Activated T-helper 2 cell treated with anti-CD3 and anti-CD28 coated beads, Interferon-gamma antibody, Interleukin-2, Interleukin-4, amounts not matched to agents 10 μg/mL and 5 μg/mL and 100 μg/mL, durations not matched to agents 14 hours and 24 hours and 36 hours (primary cell): ENCODE results near the gene SMS. TPM values are rescaled to one million over a fixed set of nuclear protein-coding genes. Genes with fewer than 3 reads are reported as not detected.

Experiments used
- DNase-seq: peaks from one replicate; pipeline ENCODE4 v3.0.0; 2021; ENCODE audit warnings: low spot score
- H3K27ac Mint-ChIP-seq: one replicate; pipeline ENCODE4 v1.8.0; 2021; ENCODE audit warnings: mixed read lengths
- H3K27me3 Mint-ChIP-seq: one replicate; pipeline ENCODE4 v1.8.0; 2021; ENCODE audit warnings: low read depth, mixed read lengths
- H3K36me3 Mint-ChIP-seq: one replicate; pipeline ENCODE4 v1.8.0; 2021; ENCODE audit warnings: low read depth, mixed read lengths
- H3K4me1 Mint-ChIP-seq: one replicate; pipeline ENCODE4 v1.8.0; 2021; ENCODE audit warnings: low read depth, mixed read lengths
- H3K4me3 Mint-ChIP-seq: one replicate; pipeline ENCODE4 v1.8.0; 2021; ENCODE audit warnings: low read depth, mild to moderate bottlenecking, moderate library complexity, mixed read lengths
- H3K9me3 Mint-ChIP-seq: one replicate; pipeline ENCODE4 v1.8.0; 2021; ENCODE audit warnings: mixed read lengths
- intact Hi-C: fragments of 100-400 bp; cut with micrococcal nuclease; formaldehyde crosslinking; loops from one replicate; pipeline ENCODE4 v1.15.1; 2023
- total RNA-seq: library from RNA; stranded (reverse); gene quantifications from 2 replicates; pipeline ENCODE4 v1.2.3, GENCODE V29; 2022

Gene SMS
- total RNA-seq, 1 donor from 2014 or later, result 143 TPM

DNA sequence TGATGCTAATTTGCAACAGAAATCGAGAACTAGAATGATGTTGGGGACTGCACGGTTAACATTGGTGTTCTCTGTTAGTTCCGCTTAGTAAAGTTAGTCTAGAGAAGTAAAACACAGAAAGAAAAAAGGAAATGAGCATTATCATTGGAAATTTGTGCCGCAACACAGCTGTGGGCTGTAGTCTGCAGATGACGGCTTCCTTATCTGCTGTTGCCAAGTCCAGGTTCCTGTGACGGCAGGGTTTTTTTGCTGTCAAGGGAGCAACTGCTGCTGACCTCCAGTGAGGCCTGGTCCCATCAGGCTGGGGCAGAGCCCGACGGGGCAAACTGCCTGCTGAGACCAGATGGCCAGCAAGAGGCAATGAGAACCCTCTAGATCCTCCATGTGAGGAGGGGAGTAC is 52.8 kb downstream of the SMS start:
- no peak for DNase-seq
- no peaks in the 10 kb centered on the region for H3K27me3 Mint-ChIP-seq
- peaks cover 78% of the 10 kb centered on the region for H3K36me3 Mint-ChIP-seq
- H3K9me3 Mint-ChIP-seq, result no peaks in the 10 kb centered on the region
- no peak overlapping the region for H3K27ac Mint-ChIP-seq
- H3K4me3 Mint-ChIP-seq, result no peak overlapping the region
- H3K4me1 Mint-ChIP-seq, result peaks cover 30% of the 10 kb centered on the region
- intact Hi-C loops, result no loop called here

DNA sequence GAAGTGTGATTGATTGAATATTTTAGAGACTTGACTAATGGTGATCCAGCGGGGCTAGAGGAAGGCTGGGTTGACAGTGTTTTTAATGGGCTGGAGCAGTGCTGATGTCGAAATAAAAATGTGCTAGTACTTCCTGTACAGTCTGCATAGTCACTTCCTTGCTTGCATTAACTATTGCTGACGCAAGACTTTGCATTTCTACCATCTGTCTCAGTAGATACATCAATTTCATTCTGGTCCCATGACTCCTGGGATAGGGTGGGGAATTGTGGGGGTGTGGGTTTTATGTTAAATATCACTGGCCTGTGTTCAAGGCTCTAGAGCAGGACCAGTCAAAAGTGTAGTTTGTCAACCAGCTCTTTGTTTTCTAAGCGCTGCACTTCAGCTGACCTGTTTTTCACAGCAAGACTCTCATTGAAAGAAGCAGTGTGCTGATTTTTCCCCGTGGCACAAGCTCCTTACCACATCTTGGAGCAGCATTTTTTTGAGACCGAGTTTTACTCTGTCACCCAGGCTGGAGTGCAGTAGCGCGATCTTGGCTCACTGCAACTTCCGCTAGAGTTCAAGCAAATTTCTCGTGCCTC is 56.5 kb downstream of the SMS start:
- no peak overlapping the region for H3K4me3 Mint-ChIP-seq
- DNase-seq, result no peak
- intact Hi-C loops, result no loop called here
- H3K27ac Mint-ChIP-seq, result peak overlapping the region; percentile 61
- peaks cover 10% of the 10 kb centered on the region for H3K4me1 Mint-ChIP-seq
- no peaks in the 10 kb centered on the region for H3K9me3 Mint-ChIP-seq
- no peaks in the 10 kb centered on the region for H3K27me3 Mint-ChIP-seq
- H3K36me3 Mint-ChIP-seq, result peaks cover 66% of the 10 kb centered on the region

DNA sequence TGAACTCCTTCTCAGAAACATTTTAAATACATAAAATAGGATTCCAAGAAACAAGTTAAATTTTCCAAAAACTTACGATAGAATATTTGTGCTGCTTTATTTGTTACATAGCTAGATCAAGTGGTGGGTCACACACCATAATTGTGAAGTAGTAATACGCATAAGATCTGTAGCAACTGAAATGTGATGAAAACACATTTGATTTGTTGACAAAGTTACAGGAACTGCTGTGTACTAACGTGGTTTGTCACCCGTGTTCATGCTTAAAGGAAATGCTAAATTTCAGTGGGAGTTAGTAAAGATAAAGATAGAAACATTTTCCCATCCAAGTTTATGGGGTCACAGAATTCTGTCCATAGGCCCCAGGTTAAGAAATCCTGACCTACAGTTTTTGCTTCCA is 57.5 kb downstream of the SMS start:
- Mint-ChIP-seq H3K9me3 (no peaks in the 10 kb centered on the region), H3K4me3 (no peak overlapping the region), H3K27ac (no peak overlapping the region), H3K4me1 (peaks cover 10% of the 10 kb centered on the region), H3K27me3 (no peaks in the 10 kb centered on the region), H3K36me3 (peaks cover 66% of the 10 kb centered on the region)
- no peak for DNase-seq
- intact Hi-C loops, result no loop called here

DNA sequence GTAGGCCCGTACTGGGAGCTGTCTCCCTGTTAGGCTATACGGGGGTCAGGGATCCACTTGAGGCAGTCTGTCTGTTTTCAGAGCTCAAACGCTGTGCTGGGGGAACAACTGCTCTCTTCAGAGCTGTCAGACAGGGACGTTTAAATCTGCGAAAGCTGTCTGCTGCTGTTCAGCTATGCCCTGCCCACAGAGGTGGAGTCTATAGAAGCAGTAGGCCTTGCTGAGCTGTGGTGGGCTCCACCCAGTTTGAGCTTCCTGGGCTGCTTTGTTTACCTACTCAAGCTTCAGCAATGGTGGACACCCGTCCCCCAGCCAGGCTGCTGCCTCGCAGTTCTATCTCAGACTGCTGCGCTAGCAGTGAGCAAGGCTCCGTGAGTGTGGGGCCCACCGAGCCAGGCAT is 64.4 kb downstream of the SMS start:
- Mint-ChIP-seq H3K4me3 (no peak overlapping the region), H3K4me1 (no peaks in the 10 kb centered on the region), H3K27me3 (no peaks in the 10 kb centered on the region), H3K27ac (no peak overlapping the region), H3K36me3 (peaks cover 52% of the 10 kb centered on the region), H3K9me3 (no peaks in the 10 kb centered on the region)
- intact Hi-C loops, result no loop called here
- DNase-seq, result no peak

DNA sequence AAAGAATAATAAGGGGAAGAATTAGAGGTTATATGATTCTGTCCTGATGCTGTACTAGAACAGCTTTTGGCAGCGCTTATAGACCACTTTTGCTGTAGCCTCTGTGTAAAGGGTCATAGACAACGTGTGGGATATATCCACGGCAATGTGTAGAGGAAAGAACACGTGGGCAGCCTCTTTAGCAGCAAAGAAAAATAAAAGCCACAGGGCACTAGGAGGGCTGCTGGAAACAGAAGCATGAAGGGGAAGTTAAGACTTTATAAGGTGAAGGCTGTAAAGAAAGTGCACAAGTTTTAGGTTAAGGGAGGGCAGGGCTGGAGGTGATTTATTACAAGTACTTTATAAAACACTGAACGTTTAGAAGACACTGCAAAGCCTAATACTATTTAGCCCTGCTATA is 71.5 kb downstream of the SMS start:
- Mint-ChIP-seq H3K27me3 (no peaks in the 10 kb centered on the region), H3K27ac (no peak overlapping the region), H3K4me1 (no peaks in the 10 kb centered on the region), H3K4me3 (no peak overlapping the region), H3K36me3 (peaks cover 5% of the 10 kb centered on the region), H3K9me3 (no peaks in the 10 kb centered on the region)
- intact Hi-C loops, result no loop called here
- DNase-seq, result no peak

DNA sequence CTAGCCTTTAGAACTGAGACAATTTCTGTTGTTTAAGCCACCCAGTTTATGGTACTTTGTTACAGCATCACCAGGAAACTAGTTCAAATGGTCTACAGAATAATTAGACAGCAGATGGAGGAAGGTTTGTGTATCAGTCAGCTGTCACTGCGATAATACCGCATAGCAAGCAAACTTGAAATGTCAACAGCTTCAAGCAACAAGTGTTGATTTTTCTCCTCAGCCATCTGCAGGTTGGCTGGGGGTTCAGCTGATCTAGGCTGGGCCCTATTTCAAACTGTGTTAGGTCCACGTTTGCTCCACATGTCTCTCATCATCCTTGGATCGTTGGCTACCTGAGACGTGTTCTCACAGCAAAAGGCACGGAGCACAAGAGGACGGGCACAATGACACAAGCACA is 72.4 kb downstream of the SMS start:
- H3K27me3 Mint-ChIP-seq, result no peaks in the 10 kb centered on the region
- DNase-seq, result no peak
- no peaks in the 10 kb centered on the region for H3K4me1 Mint-ChIP-seq
- H3K27ac Mint-ChIP-seq, result no peak overlapping the region
- H3K9me3 Mint-ChIP-seq, result no peaks in the 10 kb centered on the region
- H3K4me3 Mint-ChIP-seq, result no peak overlapping the region
- no peaks in the 10 kb centered on the region for H3K36me3 Mint-ChIP-seq
- intact Hi-C loops, result no loop called here

DNA sequence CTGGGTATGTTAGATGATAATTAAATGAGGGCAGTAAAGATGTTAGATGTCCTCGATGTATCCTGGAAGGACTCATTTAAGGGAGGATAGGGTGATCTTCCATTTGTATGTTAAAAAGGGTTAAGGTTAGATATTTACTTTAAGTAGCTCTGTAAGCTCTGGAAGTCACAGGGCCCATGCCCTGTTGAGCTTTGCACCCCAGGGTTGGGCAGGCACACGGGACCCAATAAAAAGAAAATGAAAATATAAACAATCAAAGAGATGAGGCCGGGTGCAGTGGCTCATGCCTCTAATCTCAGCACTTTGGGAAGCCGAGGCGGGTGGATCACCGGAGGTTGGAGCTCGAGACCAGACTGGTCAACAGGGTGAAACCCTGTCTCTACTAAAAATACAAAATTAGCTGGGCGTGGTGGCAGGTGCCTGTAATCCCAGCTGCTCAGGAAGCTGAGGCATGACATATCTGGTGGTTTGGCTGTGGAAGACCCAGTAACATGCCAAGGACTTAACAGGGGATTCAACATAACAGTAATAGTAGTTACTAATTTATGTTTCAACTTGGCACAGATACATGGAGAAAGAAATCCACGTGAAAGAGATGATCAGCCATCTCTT is 74.7 kb downstream of the SMS start:
- Mint-ChIP-seq H3K4me1 (no peaks in the 10 kb centered on the region), H3K4me3 (no peak overlapping the region)
- intact Hi-C loops, result no loop called here

DNA sequence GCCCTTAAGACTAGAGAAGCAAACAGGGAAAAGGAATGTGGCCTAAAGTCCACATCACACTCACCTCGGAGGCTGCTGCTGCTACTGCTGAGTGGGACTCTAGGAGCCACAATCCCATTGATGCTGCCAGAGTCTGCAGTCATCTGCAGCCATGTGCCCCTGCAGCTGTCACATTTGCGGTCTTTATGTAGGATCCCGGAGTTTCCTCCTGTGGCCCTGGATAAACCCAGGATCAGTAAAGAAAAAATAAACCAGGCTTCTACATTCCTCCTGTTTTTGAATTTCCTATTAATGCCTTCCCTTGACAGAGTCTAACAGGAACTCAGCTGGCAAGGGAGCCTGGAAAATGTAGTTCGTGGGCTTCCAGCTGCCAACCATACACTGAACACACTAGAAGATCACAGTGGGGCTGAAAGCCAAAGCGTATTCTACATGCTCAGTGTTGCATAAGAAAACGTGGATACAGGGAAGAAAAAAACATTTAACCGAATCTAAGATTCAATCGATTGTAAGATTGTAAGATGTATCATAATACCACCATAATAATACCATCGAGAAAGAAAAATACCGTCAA is 81.3 kb downstream of the SMS start:
- no peaks in the 10 kb centered on the region for H3K27me3 Mint-ChIP-seq
- intact Hi-C loops, result no loop called here
- peaks cover 2% of the 10 kb centered on the region for H3K4me1 Mint-ChIP-seq
- no peak for DNase-seq
- no peaks in the 10 kb centered on the region for H3K36me3 Mint-ChIP-seq
- H3K9me3 Mint-ChIP-seq, result no peaks in the 10 kb centered on the region
- H3K4me3 Mint-ChIP-seq, result no peak overlapping the region
- no peak overlapping the region for H3K27ac Mint-ChIP-seq

More for the DNA sequence above, 74.7 kb downstream of the SMS start:
- Mint-ChIP-seq H3K27ac (no peak overlapping the region), H3K27me3 (no peaks in the 10 kb centered on the region), H3K36me3 (no peaks in the 10 kb centered on the region), H3K9me3 (no peaks in the 10 kb centered on the region)
- no peak for DNase-seq

DNA sequence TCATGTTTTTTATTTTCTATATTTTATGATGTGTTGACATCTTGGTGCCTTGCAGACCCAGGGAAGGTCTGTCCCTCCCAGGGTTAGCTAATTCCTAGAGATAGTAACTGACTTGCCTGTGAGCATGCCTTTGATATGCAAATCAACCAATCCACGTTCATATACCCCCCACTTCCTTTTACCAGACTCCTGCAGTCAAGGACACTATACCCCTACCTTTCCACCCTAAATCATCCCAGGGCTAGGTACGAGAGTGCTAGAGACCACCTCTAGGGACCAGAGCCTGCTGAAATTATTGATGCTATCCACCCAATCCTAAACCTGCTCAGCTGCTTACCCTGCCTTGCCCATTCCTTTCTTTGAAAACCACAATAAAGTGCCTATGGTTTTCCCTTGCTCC is 84.1 kb downstream of the SMS start:
- no peaks in the 10 kb centered on the region for H3K36me3 Mint-ChIP-seq
- no peaks in the 10 kb centered on the region for H3K9me3 Mint-ChIP-seq
- DNase-seq, result no peak
- H3K4me1 Mint-ChIP-seq, result peaks cover 9% of the 10 kb centered on the region
- H3K4me3 Mint-ChIP-seq, result no peak overlapping the region
- H3K27me3 Mint-ChIP-seq, result no peaks in the 10 kb centered on the region
- H3K27ac Mint-ChIP-seq, result no peak overlapping the region
- intact Hi-C loops, result no loop called here

DNA sequence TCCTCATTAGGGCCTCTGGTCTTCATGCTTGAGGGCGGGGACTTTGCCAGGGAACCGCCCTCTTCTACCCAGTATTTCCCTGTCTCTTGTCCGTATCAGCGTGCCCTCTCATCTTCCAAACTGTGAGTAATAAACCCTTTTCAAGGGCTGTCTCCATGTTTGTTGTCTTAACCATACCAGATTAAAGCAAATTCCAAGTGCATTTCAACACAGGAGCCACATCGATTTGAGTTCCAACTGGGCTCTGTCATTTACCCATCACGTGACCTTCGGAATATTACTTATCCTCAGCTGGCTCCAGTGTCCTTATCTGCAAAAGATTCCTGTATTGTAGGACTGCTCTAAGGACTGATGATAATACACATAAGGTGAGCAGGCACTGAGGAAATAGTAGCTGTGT is 85.2 kb downstream of the SMS start:
- no peaks in the 10 kb centered on the region for H3K9me3 Mint-ChIP-seq
- no peak overlapping the region for H3K4me3 Mint-ChIP-seq
- no peak overlapping the region for H3K27ac Mint-ChIP-seq
- H3K36me3 Mint-ChIP-seq, result no peaks in the 10 kb centered on the region
- intact Hi-C loops, result loop anchor here (5.0 kb wide), 1 partner anchor 37 kb away; no protein-coding TSS in a partner anchor
- H3K27me3 Mint-ChIP-seq, result no peaks in the 10 kb centered on the region
- DNase-seq, result no peak
- H3K4me1 Mint-ChIP-seq, result peaks cover 9% of the 10 kb centered on the region

DNA sequence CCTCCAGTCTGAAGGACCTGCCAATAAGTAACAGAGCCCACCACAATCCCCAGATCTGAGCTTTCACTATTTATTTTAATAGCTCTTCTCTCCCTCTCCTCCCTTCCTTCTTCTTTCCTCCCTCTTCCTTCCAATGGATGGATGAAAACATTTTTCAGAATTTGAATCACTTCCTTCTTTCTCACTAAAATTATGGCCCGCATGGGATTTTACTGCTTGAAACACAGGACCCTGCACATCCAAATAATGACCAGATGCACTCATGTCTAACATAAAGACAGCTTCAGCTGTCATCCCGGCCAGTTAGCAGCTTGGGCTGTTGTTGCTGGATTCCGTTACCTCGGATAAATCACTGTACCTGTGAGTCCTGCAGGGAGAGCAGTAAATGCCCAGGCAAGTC is 86.2 kb downstream of the SMS start:
- H3K27me3 Mint-ChIP-seq, result no peaks in the 10 kb centered on the region
- H3K36me3 Mint-ChIP-seq, result no peaks in the 10 kb centered on the region
- no peak overlapping the region for H3K27ac Mint-ChIP-seq
- intact Hi-C loops, result loop anchor here (5.0 kb wide), 1 partner anchor 36 kb away; no protein-coding TSS in a partner anchor
- H3K9me3 Mint-ChIP-seq, result no peaks in the 10 kb centered on the region
- peaks cover 9% of the 10 kb centered on the region for H3K4me1 Mint-ChIP-seq
- no peak for DNase-seq
- no peak overlapping the region for H3K4me3 Mint-ChIP-seq

DNA sequence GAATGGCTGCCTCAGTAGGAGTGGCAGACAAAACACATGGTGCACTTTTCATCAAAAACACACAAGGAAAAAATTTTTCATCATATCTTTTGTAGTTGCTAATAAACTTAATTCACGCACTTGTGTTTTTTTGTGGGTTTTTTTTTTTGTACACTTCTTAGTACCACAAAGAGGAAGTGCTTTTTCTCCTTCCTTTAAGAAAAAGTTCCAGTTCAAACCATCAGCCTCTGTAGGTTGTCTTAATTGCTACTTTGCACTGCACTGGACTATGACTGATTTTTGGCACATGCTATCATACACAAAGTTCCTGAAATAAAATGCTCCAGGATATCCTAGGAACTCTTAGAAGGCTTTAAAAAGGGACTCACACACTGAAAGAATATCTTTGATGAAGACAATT is 91.6 kb downstream of the SMS start, which contains the start of gene PHEX:
PHEX (plus strand) TSS at position 242 of the 400 bp plus-strand sequence. CDS start 681 bp downstream, outside the sequence.
- Mint-ChIP-seq H3K36me3 (no peaks in the 10 kb centered on the region), H3K27me3 (no peaks in the 10 kb centered on the region), H3K27ac (no peak within 1 kb of the TSS), H3K4me3 (no peak within 1 kb of the TSS), H3K9me3 (no peaks in the 10 kb centered on the region), H3K4me1 (peaks cover 13% of the 10 kb centered on the region)
- intact Hi-C loops, result no loop called here
- DNase-seq, result no peak

DNA sequence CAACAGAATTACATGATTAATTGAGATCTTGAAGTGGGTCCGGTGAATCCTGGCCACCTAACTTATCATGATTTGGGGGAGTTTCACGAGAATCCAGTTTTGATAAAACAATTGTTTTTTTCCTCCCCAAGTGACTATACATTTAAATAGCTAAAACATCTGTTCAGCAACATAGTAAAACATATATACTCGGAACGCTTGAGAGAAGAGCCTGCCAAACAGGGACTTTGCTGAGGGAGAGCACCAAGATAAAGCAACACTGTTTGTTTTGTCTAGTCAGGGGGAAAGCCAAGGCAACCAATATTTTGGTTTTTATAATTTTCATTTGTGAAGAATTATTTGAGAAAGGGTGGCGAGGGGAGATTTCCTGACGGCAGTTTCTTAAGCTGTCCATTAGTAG is 92.0 kb downstream of the SMS start:
- Mint-ChIP-seq H3K4me3 (no peak overlapping the region), H3K9me3 (no peaks in the 10 kb centered on the region), H3K36me3 (no peaks in the 10 kb centered on the region), H3K27ac (no peak overlapping the region), H3K4me1 (peaks cover 13% of the 10 kb centered on the region), H3K27me3 (no peaks in the 10 kb centered on the region)
- intact Hi-C loops, result no loop called here
- DNase-seq, result no peak
